DMS53 (cell line): Measurements from ENCODE around the gene DGKG.

ENCODE experiments used
- DNase-seq: peaks from one replicate; lab custom pipeline; 2025; lab: John Stamatoyannopoulos, UW

DGKG gene

DNA sequence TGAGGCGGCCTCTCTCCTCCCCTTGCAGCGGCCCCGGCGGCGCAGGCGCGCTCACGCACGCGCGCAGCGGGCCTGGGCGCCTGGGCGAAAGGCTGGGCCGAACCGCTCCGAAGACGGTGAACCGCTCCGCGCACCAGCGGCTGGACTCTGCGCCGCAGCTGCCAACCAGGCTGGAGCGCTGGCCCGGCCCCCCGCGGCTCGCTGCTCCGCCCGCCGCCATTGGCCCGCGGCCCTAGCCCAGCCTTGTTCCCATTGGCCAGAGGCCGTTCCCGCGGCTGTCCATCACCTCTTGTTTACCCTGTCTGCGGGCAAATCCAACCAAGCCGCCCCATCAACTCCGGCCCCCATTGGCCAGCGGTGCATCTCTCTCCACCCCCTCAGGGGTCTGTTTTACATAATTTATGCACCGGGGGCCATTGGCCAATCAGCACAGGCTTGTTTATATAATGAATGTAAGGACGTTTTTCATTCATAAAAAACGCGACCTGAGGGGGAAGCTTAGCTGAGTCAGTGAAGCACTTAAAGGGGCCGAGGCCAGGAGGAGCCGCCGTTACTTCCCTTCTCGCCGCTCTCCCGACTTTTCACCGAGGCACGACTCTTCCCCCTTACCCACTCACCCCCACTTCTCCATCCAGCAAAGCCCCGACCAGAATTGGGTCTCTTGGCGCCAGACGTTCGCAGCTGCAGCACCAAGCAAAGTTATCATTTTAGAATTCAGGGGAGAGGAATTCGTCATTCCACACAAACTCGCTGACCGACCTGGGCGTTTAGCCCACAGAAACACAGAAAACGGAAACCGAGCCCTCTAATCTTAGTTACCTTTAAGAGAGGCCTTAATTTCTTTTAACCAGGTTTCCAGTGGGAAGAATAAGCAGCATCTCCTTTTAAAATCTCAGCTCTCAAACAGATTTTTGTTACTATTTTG lies 252.8 kb downstream of the DGKG start, which contains the start of gene ETV5:
Gene ETV5 (minus strand): TSS at position 149 of the 925 bp plus-strand sequence. CDS start 3,221 bp downstream, outside the sequence.
- DNase-seq = peak; percentile 99

DNA sequence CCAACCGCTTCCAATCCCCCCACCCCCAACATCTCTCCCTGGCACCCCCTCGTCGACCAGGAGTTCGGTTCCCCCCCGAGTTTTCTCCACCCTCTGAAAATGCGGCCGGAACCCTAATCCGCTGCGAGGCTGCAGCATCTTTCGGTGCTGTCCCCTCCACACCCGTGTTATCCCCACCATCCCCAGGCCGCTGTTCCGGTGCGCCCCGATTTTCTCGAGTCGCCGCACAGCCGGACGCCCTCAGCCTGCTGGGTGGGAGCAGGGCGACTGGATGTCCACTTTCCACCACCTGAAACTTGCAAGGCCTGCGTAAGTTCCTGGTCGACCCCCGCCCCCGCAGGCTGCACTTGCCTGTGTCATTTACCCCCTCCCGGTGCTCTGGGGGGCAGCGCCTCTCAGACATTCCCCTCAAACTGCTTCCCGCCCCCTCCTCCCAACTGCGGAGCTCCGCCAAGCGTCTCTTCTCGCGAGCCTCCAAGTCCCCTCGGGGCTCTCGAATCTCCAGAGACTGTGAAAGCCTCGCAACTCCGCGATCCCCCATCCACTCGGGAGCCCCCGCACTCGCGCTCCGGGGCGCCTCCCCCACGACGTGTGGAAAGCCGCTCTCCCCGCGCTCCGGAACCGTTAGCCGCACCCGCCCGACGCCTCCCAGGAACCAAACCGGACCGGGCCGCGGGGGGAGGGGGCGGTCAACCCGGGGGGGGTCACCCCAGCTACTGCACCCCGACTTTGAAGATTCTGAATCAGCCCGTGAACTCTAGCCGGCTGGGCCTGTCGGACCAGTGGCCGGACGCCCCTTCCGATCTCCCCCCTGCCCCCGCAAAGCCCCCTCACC lies 253.7 kb downstream of the DGKG start:
- peak; percentile 78 for DNase-seq

DNA sequence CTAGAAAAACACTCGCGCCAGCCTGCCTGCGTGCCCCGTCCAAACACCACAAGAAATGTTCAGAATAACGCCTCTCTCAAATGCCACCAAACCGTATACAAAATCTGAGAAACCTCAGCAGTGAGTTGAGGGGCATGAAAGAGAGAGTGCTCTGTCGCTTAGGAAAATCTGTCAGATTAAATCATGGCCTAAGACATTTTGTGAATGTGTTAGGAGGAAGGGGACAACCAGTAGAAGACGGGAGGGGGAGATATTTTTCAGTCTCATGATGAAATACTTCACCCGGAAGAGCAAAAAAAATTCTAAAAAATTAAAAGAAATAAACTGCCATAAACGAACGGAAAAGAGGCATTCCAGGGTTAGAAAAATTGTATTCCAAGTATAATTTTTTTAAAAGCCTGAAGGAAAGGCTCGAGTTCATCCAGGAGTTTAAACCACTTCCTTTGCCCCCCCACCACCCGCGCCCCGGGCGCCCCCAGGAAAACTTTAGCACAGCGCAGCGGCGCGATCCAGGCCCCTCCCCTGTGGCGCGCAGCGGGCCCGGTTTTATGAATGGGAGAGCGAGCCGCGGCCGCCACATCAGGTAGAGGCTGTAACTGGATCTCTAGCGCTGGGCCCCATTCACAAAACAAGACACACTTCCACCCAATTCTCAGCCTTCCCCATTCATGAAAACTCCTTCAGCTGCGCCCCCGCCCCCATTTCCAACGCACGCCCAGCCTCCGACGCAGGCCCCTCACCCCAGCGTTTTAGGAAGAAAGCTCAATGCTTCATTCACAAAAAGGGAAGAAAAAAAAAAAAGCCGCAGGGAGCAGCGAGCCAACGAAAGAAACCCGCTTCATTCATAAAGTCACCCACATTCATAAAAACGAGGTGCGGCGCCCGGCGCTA lies 254.6 kb downstream of the DGKG start:
- peak; percentile 82 for DNase-seq

DNA sequence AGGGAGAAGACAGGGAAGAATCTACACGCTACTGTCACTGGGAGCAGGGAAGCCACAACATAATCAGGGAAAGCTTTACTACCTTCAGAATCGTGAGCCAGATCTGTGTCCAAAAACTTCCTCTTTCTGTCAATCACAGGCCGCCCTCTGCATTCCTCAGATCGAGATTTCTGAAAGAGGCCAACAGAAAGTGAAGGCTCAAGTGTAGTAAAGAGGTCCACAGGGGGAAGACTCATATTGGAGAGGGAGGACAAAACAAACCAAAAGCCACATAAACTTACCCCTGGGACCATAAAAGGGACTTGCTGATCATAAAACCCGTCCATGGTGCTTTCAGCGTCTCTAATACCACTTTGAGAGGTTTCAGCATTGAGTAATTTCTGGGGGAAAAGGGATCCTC lies 256.5 kb downstream of the DGKG start:
- no peak for DNase-seq

DNA sequence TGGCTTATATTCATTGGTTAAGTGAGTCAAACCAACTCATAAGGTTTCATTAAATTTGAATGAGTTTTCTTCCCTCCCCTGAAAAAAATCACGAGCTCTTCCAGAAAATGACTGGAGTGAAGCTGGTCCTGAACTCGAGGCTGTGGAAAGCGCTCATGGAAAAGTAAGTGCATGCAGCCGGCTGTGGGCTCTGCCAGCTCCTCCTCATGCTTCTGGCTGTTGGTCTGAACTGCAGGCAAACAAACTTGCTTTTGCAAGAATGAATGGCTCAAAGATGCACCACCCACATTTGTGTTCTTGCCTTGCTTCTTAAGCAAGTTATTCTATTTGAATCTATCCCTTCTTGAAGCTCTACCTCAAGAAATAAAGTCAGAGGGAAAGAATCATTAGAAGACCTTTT lies 259.3 kb downstream of the DGKG start:
- no peak for DNase-seq

DNA sequence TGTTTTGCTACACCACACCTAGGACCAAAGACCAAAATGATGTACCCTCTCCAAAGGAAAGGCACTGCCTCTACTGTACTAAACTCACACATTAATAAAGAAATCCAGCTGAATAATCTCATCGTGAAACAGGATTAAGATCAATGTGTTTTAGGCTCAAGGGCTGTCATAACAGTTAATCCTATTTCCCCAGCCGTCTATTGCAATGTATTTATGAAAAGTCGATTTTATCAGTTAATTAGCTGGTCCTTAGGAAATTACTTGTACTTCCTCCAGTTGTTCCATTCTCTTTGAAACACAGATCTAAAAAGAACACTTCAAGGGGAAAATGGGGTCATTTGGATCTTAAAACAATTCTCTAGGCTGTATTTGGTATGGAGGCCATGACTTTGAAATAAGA lies 261.6 kb downstream of the DGKG start:
- DNase-seq = no peak

DNA sequence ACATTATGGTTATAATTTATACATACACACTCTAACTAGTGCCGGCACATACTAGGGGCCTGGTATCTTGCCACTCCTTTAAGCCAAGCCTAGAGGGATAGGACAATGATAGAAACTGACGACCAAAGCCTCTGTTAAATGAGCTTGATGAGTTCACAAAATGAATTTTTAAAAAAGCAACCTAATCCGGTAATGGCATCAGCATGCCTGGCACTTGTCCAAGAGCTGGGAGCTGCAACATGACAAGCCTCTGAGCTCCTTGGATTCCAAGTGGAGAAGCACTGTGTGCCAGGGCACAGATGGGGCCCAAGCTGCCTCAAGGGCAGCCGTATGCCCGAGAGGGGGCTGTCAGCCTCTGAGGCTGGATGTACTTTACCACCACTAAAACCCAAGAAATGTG lies 262.9 kb downstream of the DGKG start:
- DNase-seq = peak; percentile 31

DNA sequence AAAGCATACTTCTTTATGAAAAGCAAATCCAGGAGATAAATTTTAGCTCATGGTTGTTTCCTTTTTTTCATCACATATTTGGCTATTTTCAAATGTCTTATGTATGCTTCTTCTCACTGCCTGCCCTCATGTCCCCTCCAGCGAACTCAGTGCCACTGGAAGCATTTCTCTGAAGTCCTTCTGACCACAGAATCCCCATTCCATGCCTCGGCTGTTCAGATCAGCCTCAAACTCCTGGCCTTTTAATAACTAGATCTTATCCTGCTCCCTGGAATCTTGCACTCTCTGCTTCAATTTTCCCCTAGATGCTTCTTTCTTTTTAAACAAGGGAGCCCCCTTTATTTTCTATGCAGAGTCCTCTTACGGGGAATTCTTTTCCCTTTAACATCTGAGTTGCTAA lies 263.3 kb downstream of the DGKG start:
- DNase-seq = no peak

DNA sequence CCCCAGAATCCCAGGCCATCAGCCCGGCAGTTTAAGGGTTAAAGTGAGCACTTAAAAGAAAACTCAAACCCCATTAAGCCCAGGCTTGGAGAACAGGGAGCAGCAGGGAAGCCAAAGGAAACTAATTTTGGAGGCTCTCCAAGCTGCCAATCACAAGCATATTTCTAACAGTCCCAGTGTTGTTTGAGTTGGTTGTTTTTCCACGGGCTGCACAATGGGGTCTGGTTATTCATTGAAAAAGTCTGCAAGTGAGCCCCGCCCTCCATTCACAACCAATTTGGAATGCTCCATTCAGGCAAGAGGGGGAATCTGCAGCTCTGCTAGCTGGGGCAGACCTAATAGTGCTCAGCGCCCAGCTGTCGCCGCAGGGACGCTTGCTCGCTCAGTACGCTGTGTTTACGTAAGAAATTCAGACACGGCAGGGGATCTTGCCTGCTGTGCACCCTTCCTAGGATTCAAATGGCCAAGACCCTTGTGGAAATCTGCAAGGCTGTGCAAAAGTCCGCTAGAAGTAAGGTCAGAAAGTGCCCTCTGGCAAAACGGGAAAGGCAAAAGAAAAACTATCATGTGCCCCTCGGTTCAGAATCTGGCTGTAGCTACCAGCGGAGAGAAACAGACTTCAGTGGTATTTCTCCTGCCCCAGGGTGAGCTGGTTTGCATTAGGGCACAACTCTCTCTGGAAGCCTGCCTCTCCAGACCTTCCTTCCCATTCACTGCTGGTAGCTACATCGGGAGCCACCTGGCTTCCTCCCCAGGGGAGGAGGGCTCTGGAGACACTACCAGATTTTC lies 264.2 kb downstream of the DGKG start:
- DNase-seq = peak; percentile 95

DNA sequence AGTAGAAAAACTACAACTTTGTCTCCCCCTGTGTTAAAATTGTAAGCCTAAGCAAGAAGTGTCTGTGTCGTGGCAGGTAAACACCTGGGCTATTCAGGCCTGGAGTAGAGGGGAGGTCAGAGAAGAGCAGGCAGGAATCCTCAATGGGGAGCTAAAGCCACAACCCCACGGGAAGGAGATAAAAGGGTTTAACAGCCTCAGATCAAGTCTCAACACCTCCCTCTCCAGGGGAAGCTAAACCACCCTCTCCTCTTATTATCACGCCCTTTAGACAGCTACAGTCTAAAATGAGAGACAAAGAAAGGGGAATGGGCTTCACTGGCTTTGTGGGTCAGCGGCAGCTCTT lies 264.7 kb downstream of the DGKG start:
- DNase-seq = no peak
